Measurements from ENCODE around the gene DCUN1D4.

DNA sequence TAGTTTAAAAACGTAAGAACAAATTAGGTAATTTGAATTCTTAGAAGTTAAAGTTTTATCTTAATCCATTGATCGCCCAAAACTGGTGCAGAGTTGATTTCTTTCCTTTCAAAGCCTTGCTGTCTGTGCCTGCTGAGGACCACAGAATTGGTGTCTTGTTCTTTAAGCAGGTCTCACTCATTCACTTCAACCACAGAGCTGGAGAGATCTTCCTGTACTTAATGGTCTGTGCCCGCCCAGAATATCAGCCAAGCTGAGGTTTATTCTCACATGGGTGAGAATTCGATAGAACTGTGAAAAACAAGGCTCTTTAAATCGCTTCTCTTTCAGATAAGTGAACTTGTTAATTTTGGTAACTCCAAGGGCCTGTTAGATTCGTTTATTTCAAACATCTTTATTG lies 31.6 kb downstream of the DCUN1D4 start:
- TF ChIP-seq, protein P1, sequence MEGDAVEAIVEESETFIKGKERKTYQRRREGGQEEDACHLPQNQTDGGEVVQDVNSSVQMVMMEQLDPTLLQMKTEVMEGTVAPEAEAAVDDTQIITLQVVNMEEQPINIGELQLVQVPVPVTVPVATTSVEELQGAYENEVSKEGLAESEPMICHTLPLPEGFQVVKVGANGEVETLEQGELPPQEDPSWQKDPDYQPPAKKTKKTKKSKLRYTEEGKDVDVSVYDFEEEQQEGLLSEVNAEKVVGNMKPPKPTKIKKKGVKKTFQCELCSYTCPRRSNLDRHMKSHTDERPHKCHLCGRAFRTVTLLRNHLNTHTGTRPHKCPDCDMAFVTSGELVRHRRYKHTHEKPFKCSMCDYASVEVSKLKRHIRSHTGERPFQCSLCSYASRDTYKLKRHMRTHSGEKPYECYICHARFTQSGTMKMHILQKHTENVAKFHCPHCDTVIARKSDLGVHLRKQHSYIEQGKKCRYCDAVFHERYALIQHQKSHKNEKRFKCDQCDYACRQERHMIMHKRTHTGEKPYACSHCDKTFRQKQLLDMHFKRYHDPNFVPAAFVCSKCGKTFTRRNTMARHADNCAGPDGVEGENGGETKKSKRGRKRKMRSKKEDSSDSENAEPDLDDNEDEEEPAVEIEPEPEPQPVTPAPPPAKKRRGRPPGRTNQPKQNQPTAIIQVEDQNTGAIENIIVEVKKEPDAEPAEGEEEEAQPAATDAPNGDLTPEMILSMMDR (IDR thresholded peaks at IDR 0.05): no peak
- no peak for TF ChIP-seq POLR2A (IDR thresholded peaks at IDR 0.05)
